Adrenal gland (tissue), 5 donors: ENCODE measurements around the gene TMEM271.

ENCODE experiments used
- CTCF ChIP-seq, 6 experiments: fragments of 450-650 bp in 4 of 6; fragments of 200-600 bp in 2 of 6; sonication (generic) in 1 of 6; IDR thresholded peaks; 1 replicate in 5 of 6; 2 replicates in 1 of 6; pipeline versions ENCODE4 v1.5.1 to v1.8.0; 2016 to 2021; ENCODE audit warnings: antibody characterized with exemption in 6 of 6, mild to moderate bottlenecking in 2 of 6, moderate library complexity in 1 of 6
- POLR2A ChIP-seq, 2 donors: fragments of 450-650 bp; IDR thresholded peaks; one replicate each; pipeline ENCODE4 v1.6.1; 2017; ENCODE audit warnings: antibody characterized with exemption in 2 of 2, mild to moderate bottlenecking in 2 of 2, moderate library complexity in 1 of 2
- donor health status: DM: no; HTN: no; CAD: no.

- TF ChIP-seq CTCF (IDR thresholded peaks at IDR 0.05), result no peak
- TF ChIP-seq POLR2A (IDR thresholded peaks at IDR 0.05), result no peak
Measured at GRCh38 chr4:590313-590841, 14.3 kb upstream of the TMEM271 start.
